ENCODE data around the gene MCM10. TPM values are rescaled to one million over a fixed set of nuclear protein-coding genes. Genes with fewer than 3 reads are reported as not detected.
"Not testable (repeated sequence)": the region's sequence is repeated elsewhere in the genome, so short reads cannot be mapped to it uniquely, and the experiment has no call there.

The MCM10 gene
- total and polyA plus RNA-seq, 2 donors, result 0.27 to 15.7 TPM

DNA sequence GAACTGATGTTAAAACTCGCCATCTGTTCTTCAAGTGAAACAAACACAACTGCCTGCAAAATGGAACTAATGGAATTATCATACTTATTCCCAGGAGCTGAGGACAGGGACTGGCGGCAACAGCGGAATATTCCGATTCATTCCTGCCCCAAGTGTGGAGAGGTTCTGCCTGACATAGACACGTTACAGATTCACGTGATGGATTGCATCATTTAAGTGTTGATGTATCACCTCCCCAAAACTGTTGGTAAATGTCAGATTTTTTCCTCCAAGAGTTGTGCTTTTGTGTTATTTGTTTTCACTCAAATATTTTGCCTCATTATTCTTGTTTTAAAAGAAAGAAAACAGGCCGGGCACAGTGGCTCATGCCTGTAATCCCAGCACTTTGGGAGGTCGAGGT, 24.7 kb upstream of the MCM10 start:
- Histone ChIP-seq H3K27me3 (ENCODE audit: control insufficient read depth in 2 of 2, insufficient read depth in 1 of 2, low read length in 1 of 2) (no peaks in the 10 kb centered on the region), H3K4me3 (ENCODE audit: low read length in 2 of 2) (no peak overlapping the region), H3K27ac (ENCODE audit: low read depth in 1 of 2, low read length in 1 of 2) (no peak overlapping the region), H3K9me3 (ENCODE audit: control insufficient read depth in 2 of 2, insufficient read depth in 1 of 2, low read length in 1 of 2) (no peaks in the 10 kb centered on the region), H3K36me3 (ENCODE audit: control insufficient read depth in 2 of 2, insufficient read depth in 2 of 2, low read length in 1 of 2) (peaks cover 3 to 34% of the 10 kb centered on the region in 2 donors), H3K4me1 (ENCODE audit: control insufficient read depth in 2 of 2, insufficient read depth in 2 of 2, low read length in 2 of 2) (no peaks in the 10 kb centered on the region)
- no peak for DNase-seq (ENCODE audit: low read depth in 6 of 9, low spot score in 9 of 9)
- 98% methylated on average over 8 of the region's 8 CpGs for WGBS

DNA sequence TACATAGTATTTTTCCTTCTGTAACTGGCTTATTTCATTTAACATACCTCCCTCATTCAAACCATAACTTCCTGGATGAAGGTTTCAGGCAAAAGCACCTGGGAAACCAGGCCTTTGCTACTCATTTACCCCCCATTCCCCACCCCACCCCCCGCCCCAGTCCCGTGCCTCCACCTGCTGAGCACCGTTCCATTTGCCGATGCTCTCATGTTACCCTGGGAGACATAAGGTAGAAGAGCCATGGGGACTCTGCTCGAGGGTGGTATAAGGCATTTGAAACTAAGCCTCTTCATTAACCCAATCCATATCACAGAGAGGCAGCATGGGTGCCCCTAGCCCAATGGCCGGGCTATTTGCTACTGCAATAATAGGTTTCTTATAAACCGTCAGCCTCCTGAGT, 22.2 kb upstream of the MCM10 start:
- peaks cover 0 to 18% of the 10 kb centered on the region in 2 donors for H3K36me3 ChIP-seq (ENCODE audit: control insufficient read depth in 2 of 2, insufficient read depth in 2 of 2, low read length in 1 of 2)
- WGBS, result 97% methylated on average over 7 of the region's 7 CpGs

DNA sequence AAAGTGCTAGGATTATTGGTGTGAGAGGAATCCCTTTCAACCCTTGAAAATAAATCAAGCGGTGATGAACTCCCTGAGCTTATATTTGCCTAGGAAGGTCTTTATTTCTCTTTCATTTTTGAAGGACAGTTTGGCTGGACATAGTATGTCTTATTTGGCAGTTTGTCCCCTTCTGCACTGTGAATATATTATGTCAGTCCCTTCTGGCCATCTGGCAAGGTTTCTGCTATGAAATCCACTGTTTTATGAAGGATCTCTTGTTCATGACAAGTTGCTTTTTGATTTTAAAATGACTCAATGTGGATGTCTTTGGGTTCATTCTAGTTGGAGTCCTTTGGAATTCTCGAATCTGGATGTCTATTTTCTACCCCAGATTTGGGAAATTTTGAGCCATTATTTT, 21.7 kb upstream of the MCM10 start:
- no peaks in the 10 kb centered on the region for H3K9me3 ChIP-seq (ENCODE audit: control insufficient read depth in 2 of 2, insufficient read depth in 1 of 2, low read length in 1 of 2)
- no peak overlapping the region for H3K4me3 ChIP-seq (ENCODE audit: low read length in 2 of 2)
- DNase-seq (ENCODE audit: low read depth in 6 of 9, low spot score in 9 of 9), result no peak
- no peaks in the 10 kb centered on the region for H3K27me3 ChIP-seq (ENCODE audit: control insufficient read depth in 2 of 2, insufficient read depth in 1 of 2, low read length in 1 of 2)
- WGBS, result 97% methylated on average over 2 of the region's 2 CpGs
- peaks cover 0 to 16% of the 10 kb centered on the region in 2 donors for H3K36me3 ChIP-seq (ENCODE audit: control insufficient read depth in 2 of 2, insufficient read depth in 2 of 2, low read length in 1 of 2)
- no peak overlapping the region for H3K27ac ChIP-seq (ENCODE audit: low read depth in 1 of 2, low read length in 1 of 2)
- no peaks in the 10 kb centered on the region for H3K4me1 ChIP-seq (ENCODE audit: control insufficient read depth in 2 of 2, insufficient read depth in 2 of 2, low read length in 2 of 2)

More for the DNA sequence above, 22.2 kb upstream of the MCM10 start:
- H3K27me3 ChIP-seq (ENCODE audit: control insufficient read depth in 2 of 2, insufficient read depth in 1 of 2, low read length in 1 of 2), result no peaks in the 10 kb centered on the region
- H3K9me3 ChIP-seq (ENCODE audit: control insufficient read depth in 2 of 2, insufficient read depth in 1 of 2, low read length in 1 of 2), result no peaks in the 10 kb centered on the region
- H3K4me1 ChIP-seq (ENCODE audit: control insufficient read depth in 2 of 2, insufficient read depth in 2 of 2, low read length in 2 of 2), result no peaks in the 10 kb centered on the region
- H3K4me3 ChIP-seq (ENCODE audit: low read length in 2 of 2), result no peak overlapping the region
- DNase-seq (ENCODE audit: low read depth in 6 of 9, low spot score in 9 of 9), result no peak
- H3K27ac ChIP-seq (ENCODE audit: low read depth in 1 of 2, low read length in 1 of 2), result no peak overlapping the region

DNA sequence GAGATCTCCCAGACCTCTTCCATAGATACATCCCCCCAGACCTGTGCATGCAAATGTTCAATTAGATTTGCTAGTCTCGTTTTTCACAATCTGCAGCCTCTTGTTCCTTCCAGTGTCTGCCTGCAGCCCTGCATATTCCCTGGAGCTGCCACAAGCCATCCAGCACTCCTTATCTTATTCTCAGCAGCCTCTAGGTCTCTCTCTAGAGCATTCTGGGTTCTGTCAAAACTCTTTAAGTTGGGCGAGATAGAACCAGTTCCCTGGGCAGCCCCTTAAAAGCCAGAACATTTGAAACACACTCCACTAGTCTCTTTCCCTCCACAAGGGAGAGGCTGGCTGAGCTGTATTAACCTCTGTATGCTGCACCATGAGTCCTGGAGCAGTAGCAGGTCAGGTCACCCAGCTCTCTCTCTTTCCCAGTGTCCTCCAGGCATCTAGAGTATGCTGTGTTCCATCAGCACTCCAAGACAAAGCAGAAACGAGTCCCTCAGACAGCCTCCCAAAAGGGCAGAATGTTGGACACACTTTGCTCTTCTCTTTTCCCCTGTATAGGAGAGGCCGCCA, 20.6 kb upstream of the MCM10 start:
- Histone ChIP-seq H3K36me3 (ENCODE audit: control insufficient read depth in 2 of 2, insufficient read depth in 2 of 2, low read length in 1 of 2) (peaks cover 0 to 8% of the 10 kb centered on the region in 2 donors), H3K4me3 (ENCODE audit: low read length in 2 of 2) (no peak overlapping the region), H3K9me3 (ENCODE audit: control insufficient read depth in 2 of 2, insufficient read depth in 1 of 2, low read length in 1 of 2) (no peaks in the 10 kb centered on the region), H3K27ac (ENCODE audit: low read depth in 1 of 2, low read length in 1 of 2) (no peak overlapping the region), H3K27me3 (ENCODE audit: control insufficient read depth in 2 of 2, insufficient read depth in 1 of 2, low read length in 1 of 2) (no peaks in the 10 kb centered on the region), H3K4me1 (ENCODE audit: control insufficient read depth in 2 of 2, insufficient read depth in 2 of 2, low read length in 2 of 2) (no peaks in the 10 kb centered on the region)
- whole genome bisulfite sequencing, result 96% methylated on average over 4 of the region's 4 CpGs
- DNase-seq (ENCODE audit: low read depth in 6 of 9, low spot score in 9 of 9), result no peak

DNA sequence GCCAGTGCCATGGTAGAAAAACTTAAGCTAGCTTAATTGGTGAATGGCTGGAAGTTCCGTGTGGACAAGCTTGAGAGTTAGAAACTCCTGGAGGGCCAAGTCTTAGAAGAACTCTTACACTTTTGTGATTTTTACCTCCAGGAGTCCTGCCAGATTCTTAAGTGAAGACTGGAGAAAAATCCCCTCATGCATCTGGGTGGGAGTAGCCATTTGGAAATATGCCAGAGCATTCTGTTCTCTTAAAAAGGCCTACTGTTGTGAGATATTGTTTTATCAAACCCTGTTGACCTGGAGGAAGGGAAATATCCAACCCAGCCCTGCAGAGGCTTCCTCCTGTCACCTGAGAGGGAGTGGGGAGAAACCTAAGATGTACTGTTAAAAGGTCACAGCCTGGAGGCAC, 17.6 kb upstream of the MCM10 start:
- no peaks in the 10 kb centered on the region for H3K27me3 ChIP-seq (ENCODE audit: control insufficient read depth in 2 of 2, insufficient read depth in 1 of 2, low read length in 1 of 2)
- no peaks in the 10 kb centered on the region for H3K4me1 ChIP-seq (ENCODE audit: control insufficient read depth in 2 of 2, insufficient read depth in 2 of 2, low read length in 2 of 2)
- H3K27ac ChIP-seq (ENCODE audit: low read depth in 1 of 2, low read length in 1 of 2), result no peak overlapping the region
- 94% methylated on average over 1 of the region's 1 CpG for WGBS
- no peaks in the 10 kb centered on the region for H3K36me3 ChIP-seq (ENCODE audit: control insufficient read depth in 2 of 2, insufficient read depth in 2 of 2, low read length in 1 of 2)
- peak in 1 of 9 donors; percentile 13 for DNase-seq (ENCODE audit: low read depth in 6 of 9, low spot score in 9 of 9)
- no peak overlapping the region for H3K4me3 ChIP-seq (ENCODE audit: low read length in 2 of 2)
- H3K9me3 ChIP-seq (ENCODE audit: control insufficient read depth in 2 of 2, insufficient read depth in 1 of 2, low read length in 1 of 2), result no peaks in the 10 kb centered on the region

DNA sequence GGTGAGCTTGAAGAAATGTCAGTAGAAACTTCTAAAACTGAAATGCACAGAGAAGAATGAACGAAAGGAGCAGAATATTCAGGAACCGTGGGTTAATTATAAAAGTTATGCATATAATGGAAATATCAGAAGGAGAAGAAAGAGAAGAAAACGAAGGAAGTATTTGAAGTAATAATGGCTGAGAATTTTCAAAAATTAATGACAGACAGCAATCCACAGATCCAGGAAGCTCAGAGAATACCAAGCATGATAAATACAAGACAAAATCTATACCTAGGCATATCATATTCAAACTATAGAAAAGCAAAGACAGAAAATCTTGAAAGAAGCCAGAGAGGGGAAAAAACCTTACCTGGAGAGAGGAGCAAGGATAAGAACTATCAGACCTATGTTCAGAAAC, 16.5 kb upstream of the MCM10 start:
- H3K36me3 ChIP-seq (ENCODE audit: control insufficient read depth in 2 of 2, insufficient read depth in 2 of 2, low read length in 1 of 2), result no peaks in the 10 kb centered on the region
- whole genome bisulfite sequencing, result 86% methylated on average over 3 of the region's 3 CpGs

DNA sequence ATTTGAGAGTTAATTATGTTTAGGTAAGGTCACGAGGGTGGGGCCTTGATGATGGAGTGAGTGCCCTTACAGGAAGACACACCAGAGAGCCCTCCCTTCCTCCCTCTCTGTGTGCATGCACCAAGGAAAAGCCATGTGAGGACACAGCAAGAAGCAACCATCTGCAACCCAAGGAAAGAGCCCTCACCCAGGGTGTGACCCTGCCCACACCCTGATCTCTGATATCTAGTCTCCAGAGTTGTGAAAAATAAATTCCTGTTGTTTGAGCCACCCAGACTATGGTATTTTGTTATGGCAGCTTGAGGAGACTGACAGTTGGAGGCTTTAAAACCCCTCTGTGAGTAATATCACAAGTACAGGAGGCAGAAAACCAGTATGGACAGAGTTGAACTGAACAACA, 15.0 kb upstream of the MCM10 start:
- H3K9me3 ChIP-seq (ENCODE audit: control insufficient read depth in 2 of 2, insufficient read depth in 1 of 2, low read length in 1 of 2), result no peaks in the 10 kb centered on the region
- no peaks in the 10 kb centered on the region for H3K4me1 ChIP-seq (ENCODE audit: control insufficient read depth in 2 of 2, insufficient read depth in 2 of 2, low read length in 2 of 2)
- DNase-seq (ENCODE audit: low read depth in 6 of 9, low spot score in 9 of 9), result no peak
- no peak overlapping the region for H3K27ac ChIP-seq (ENCODE audit: low read depth in 1 of 2, low read length in 1 of 2)
- H3K36me3 ChIP-seq (ENCODE audit: control insufficient read depth in 2 of 2, insufficient read depth in 2 of 2, low read length in 1 of 2), result no peaks in the 10 kb centered on the region
- H3K4me3 ChIP-seq (ENCODE audit: low read length in 2 of 2), result no peak overlapping the region
- no peaks in the 10 kb centered on the region for H3K27me3 ChIP-seq (ENCODE audit: control insufficient read depth in 2 of 2, insufficient read depth in 1 of 2, low read length in 1 of 2)
- 98% methylated on average over 1 of the region's 1 CpG for WGBS

More for the DNA sequence above, 16.5 kb upstream of the MCM10 start:
- Histone ChIP-seq H3K9me3 (ENCODE audit: control insufficient read depth in 2 of 2, insufficient read depth in 1 of 2, low read length in 1 of 2) (no peaks in the 10 kb centered on the region), H3K27me3 (ENCODE audit: control insufficient read depth in 2 of 2, insufficient read depth in 1 of 2, low read length in 1 of 2) (no peaks in the 10 kb centered on the region), H3K27ac (ENCODE audit: low read depth in 1 of 2, low read length in 1 of 2) (no peak overlapping the region), H3K4me1 (ENCODE audit: control insufficient read depth in 2 of 2, insufficient read depth in 2 of 2, low read length in 2 of 2) (no peaks in the 10 kb centered on the region), H3K4me3 (ENCODE audit: low read length in 2 of 2) (no peak overlapping the region)
- DNase-seq (ENCODE audit: low read depth in 6 of 9, low spot score in 9 of 9), result no peak

DNA sequence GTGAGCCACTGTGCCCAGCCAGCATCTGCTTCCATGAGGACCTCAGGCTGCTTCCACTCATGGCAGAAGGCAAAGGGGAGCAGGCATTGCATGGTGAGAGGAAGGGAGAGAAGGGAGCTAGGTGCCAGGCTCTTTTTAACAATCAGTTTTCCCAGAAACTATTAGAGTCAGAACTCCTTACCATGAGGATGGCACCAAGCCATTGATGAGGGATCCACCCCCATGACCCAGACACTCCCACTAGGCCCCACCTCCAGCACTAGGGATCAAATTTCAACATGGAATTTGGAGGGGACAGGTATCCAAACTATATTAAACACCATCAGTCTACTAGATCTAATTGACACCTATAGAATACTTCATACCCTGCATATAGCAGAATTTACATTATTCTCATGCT, 14.2 kb upstream of the MCM10 start:
- no peaks in the 10 kb centered on the region for H3K9me3 ChIP-seq (ENCODE audit: control insufficient read depth in 2 of 2, insufficient read depth in 1 of 2, low read length in 1 of 2)
- no peak overlapping the region for H3K27ac ChIP-seq (ENCODE audit: low read depth in 1 of 2, low read length in 1 of 2)
- no peaks in the 10 kb centered on the region for H3K36me3 ChIP-seq (ENCODE audit: control insufficient read depth in 2 of 2, insufficient read depth in 2 of 2, low read length in 1 of 2)
- H3K27me3 ChIP-seq (ENCODE audit: control insufficient read depth in 2 of 2, insufficient read depth in 1 of 2, low read length in 1 of 2), result no peaks in the 10 kb centered on the region
- DNase-seq (ENCODE audit: low read depth in 6 of 9, low spot score in 9 of 9), result no peak
- no peak overlapping the region for H3K4me3 ChIP-seq (ENCODE audit: low read length in 2 of 2)
- H3K4me1 ChIP-seq (ENCODE audit: control insufficient read depth in 2 of 2, insufficient read depth in 2 of 2, low read length in 2 of 2), result no peaks in the 10 kb centered on the region

DNA sequence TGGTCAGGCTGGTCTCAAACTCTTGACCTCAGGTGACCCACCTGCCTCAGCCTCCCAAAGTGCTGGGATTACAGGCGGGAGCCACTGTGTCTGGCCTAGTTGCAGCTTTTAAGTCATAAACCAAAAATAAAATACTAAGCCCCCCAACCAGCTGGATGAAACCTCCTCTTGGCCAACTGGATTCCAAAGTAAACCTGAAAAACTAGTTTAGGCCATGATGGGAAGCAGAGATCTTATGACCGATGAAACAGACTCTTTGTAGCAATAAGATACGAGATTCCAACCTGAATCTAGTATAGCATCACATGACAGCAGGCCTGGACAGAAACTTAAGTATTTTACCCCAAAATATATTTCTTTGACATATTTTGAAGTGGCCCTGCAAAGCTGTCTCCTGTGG, 9.1 kb upstream of the MCM10 start:
- DNase-seq (ENCODE audit: low read depth in 6 of 9, low spot score in 9 of 9), result no peak
- WGBS, result 93% methylated on average over 3 of the region's 3 CpGs
- no peaks in the 10 kb centered on the region for H3K27me3 ChIP-seq (ENCODE audit: control insufficient read depth in 2 of 2, insufficient read depth in 1 of 2, low read length in 1 of 2)
- no peaks in the 10 kb centered on the region for H3K9me3 ChIP-seq (ENCODE audit: control insufficient read depth in 2 of 2, insufficient read depth in 1 of 2, low read length in 1 of 2)
- no peaks in the 10 kb centered on the region for H3K4me1 ChIP-seq (ENCODE audit: control insufficient read depth in 2 of 2, insufficient read depth in 2 of 2, low read length in 2 of 2)
- no peak overlapping the region for H3K4me3 ChIP-seq (ENCODE audit: low read length in 2 of 2)
- no peaks in the 10 kb centered on the region for H3K36me3 ChIP-seq (ENCODE audit: control insufficient read depth in 2 of 2, insufficient read depth in 2 of 2, low read length in 1 of 2)
- no peak overlapping the region for H3K27ac ChIP-seq (ENCODE audit: low read depth in 1 of 2, low read length in 1 of 2)

DNA sequence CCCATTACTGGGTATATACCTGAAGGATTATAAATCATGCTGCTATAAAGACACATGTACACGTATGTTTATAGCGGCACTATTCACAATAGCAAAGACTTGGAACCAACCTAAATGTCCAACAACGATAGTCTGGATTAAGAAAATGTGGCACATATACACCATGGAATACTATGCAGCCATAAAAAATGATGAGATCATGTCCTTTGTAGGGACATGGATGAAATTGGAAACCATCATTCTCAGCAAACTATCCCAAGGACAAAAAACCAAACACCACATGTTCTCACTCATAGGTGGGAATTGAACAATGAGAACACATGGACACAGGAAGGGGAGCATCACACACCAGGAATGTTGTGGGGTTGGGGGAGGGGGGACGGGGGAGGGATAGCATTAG, 5.5 kb upstream of the MCM10 start:
- not testable (repeated sequence) for H3K27me3 ChIP-seq (ENCODE audit: control insufficient read depth in 2 of 2, insufficient read depth in 1 of 2, low read length in 1 of 2); H3K36me3 ChIP-seq (ENCODE audit: control insufficient read depth in 2 of 2, insufficient read depth in 2 of 2, low read length in 1 of 2); H3K9me3 ChIP-seq (ENCODE audit: control insufficient read depth in 2 of 2, insufficient read depth in 1 of 2, low read length in 1 of 2); DNase-seq (ENCODE audit: low read depth in 6 of 9, low spot score in 9 of 9); H3K27ac ChIP-seq (ENCODE audit: low read depth in 1 of 2, low read length in 1 of 2); H3K4me3 ChIP-seq (ENCODE audit: low read length in 2 of 2); H3K4me1 ChIP-seq (ENCODE audit: control insufficient read depth in 2 of 2, insufficient read depth in 2 of 2, low read length in 2 of 2)
- WGBS, result 98% methylated on average over 4 of the region's 4 CpGs

All from thymus (tissue), 11 donors.